Measurements from ENCODE around the gene SORCS1. TPM values are rescaled to one million over a fixed set of nuclear protein-coding genes. Genes with fewer than 3 reads are reported as not detected.

SORCS1 gene
- total and polyA plus RNA-seq, 5 donors, result 1.2 to 4.5 (median 3.0) TPM

DNA sequence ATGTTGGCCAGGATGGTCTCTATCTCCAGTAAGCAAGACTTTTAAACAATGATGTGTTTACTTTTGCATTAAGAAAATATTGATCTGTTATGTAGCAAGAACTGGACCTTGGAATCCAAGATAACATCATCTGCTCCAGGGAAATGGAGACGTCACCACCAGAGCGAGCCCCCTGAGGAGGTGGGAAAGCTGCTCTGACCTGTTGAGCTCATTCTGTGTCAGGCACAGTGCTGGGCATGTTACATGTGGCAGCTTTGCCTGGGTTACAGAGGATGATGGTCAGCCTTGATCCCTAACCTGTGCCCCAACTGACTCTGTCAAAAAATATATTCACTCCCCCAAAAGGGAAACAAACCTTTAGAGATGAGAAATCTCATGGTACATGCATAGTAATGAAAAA, 436.3 kb downstream of the SORCS1 start:
- no peak for ATAC-seq
- WGBS, result 68% methylated on average over 2 of the region's 2 CpGs
- no peak for DNase-seq
- H3K27me3 ChIP-seq (ENCODE audit: control insufficient read depth, insufficient read depth), result no peaks in the 10 kb centered on the region
- no peak overlapping the region for H3K4me3 ChIP-seq (ENCODE audit: low read length)
- no peaks in the 10 kb centered on the region for H3K4me1 ChIP-seq (ENCODE audit: control insufficient read depth, insufficient read depth, low read length)
- intact Hi-C loops (cut with DNase I), result no loop called here
- no peaks in the 10 kb centered on the region for H3K9me3 ChIP-seq (ENCODE audit: control insufficient read depth, low read length)
- H3K27ac ChIP-seq (ENCODE audit: low read length), result no peak overlapping the region

DNA sequence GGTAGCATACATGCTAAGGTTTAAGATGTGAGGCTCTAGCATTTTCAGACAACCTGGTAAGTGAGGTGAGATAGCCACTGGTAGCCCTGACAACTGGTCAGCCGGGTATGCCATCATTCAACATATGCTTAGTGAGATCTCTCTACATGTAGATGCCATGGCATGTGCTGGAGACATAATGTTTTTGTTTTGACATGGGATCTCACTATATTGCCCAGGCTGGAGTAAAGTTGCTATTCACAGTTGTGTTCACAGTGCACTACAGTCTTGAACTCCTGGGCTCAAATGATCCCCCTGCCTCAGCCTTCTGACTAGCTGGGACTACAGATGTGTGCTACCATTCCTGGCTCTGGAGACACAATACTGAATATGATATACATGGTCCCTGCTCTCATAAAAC, 437.3 kb downstream of the SORCS1 start:
- H3K4me3 ChIP-seq (ENCODE audit: low read length), result no peak overlapping the region
- H3K27me3 ChIP-seq (ENCODE audit: control insufficient read depth, insufficient read depth), result no peaks in the 10 kb centered on the region
- no peak for DNase-seq
- H3K27ac ChIP-seq (ENCODE audit: low read length), result no peak overlapping the region
- H3K9me3 ChIP-seq (ENCODE audit: control insufficient read depth, low read length), result no peaks in the 10 kb centered on the region
- intact Hi-C loops (cut with DNase I), result no loop called here
- ATAC-seq, result no peak
- 89% methylated on average over 1 of the region's 1 CpG for WGBS
- H3K4me1 ChIP-seq (ENCODE audit: control insufficient read depth, insufficient read depth, low read length), result no peaks in the 10 kb centered on the region

DNA sequence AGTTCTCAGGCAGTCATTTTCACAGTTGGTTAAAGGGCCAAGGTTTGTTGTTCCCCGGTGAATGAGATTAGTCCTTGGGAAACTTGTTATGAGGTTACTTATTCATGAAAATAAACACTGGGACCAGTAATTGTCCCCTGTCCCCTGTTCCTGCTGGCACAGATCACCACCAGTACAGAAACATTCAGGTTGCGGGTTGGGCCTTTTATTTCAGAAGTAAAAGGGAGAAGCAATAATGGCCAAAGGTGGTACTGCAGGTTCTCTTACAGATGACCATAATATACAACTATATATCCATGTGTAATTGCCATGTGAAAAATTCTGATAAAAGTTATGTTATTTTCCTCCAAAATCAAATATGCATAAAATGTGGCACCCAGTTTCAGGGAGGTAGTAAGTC, 442.0 kb downstream of the SORCS1 start:
- Histone ChIP-seq H3K27me3 (ENCODE audit: control insufficient read depth, insufficient read depth) (no peaks in the 10 kb centered on the region), H3K9me3 (ENCODE audit: control insufficient read depth, low read length) (no peaks in the 10 kb centered on the region), H3K27ac (ENCODE audit: low read length) (no peak overlapping the region), H3K4me1 (ENCODE audit: control insufficient read depth, insufficient read depth, low read length) (no peaks in the 10 kb centered on the region), H3K4me3 (ENCODE audit: low read length) (no peak overlapping the region)
- intact Hi-C loops (cut with DNase I), result no loop called here
- 94% methylated on average over 2 of the region's 2 CpGs for WGBS
- no peak for ATAC-seq
- no peak for DNase-seq

DNA sequence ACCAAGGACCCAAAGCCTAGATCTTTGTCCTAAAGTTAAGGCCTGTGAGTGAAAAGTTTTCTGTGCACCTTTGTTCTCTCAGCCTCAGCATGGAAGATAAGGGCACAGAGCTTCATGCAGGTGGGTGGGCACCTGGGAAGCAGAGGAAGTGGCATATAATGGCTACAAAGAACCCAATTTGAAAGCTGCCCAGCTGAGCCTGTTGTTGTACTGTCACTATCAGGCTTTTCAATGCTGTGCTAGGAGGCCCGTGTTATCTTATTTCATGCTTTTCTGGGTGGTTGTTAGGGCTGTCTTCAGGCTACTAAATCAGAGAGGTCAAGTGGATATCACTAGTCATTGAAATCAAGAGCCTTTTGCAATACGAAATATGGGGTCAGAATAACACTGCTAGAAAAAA, 443.8 kb downstream of the SORCS1 start:
- intact Hi-C loops (cut with DNase I), result no loop called here
- H3K4me1 ChIP-seq (ENCODE audit: control insufficient read depth, insufficient read depth, low read length), result no peaks in the 10 kb centered on the region
- no peaks in the 10 kb centered on the region for H3K9me3 ChIP-seq (ENCODE audit: control insufficient read depth, low read length)
- H3K27me3 ChIP-seq (ENCODE audit: control insufficient read depth, insufficient read depth), result no peaks in the 10 kb centered on the region
- ATAC-seq (no peak), DNase-seq (no peak)
- WGBS, result 54% methylated on average over 2 of the region's 2 CpGs
- no peak overlapping the region for H3K27ac ChIP-seq (ENCODE audit: low read length)
- no peak overlapping the region for H3K4me3 ChIP-seq (ENCODE audit: low read length)

DNA sequence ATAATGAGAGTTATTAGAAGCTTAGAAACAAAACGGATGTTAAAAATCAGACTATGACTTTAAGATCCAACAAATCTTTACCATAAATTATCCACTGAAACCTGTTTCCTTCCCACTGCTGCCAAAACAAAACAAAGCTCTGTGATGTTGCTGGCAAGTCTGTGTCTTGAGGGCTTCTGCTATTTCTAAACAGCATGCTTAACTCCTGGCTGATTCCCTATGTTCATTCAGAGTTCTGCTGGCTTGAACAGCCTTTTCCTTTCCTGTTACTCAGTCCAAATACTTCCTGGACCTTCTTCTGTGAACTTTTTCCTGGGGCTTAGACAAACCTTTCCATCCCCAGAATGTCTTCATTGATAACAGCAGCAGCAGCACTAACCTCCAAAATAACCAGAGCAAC, 448.1 kb downstream of the SORCS1 start:
- WGBS, result 40% methylated on average over 1 of the region's 1 CpG
- Histone ChIP-seq H3K27me3 (ENCODE audit: control insufficient read depth, insufficient read depth) (no peaks in the 10 kb centered on the region), H3K4me3 (ENCODE audit: low read length) (no peak overlapping the region), H3K4me1 (ENCODE audit: control insufficient read depth, insufficient read depth, low read length) (no peaks in the 10 kb centered on the region), H3K27ac (ENCODE audit: low read length) (no peak overlapping the region), H3K9me3 (ENCODE audit: control insufficient read depth, low read length) (no peaks in the 10 kb centered on the region)
- ATAC-seq (peak; percentile 32 to 52), DNase-seq (no peak)
- intact Hi-C loops (cut with DNase I), result loop anchor here in 1 of 4 donors (10.0 kb wide), 1 partner anchor 428 kb away; no protein-coding TSS in a partner anchor

DNA sequence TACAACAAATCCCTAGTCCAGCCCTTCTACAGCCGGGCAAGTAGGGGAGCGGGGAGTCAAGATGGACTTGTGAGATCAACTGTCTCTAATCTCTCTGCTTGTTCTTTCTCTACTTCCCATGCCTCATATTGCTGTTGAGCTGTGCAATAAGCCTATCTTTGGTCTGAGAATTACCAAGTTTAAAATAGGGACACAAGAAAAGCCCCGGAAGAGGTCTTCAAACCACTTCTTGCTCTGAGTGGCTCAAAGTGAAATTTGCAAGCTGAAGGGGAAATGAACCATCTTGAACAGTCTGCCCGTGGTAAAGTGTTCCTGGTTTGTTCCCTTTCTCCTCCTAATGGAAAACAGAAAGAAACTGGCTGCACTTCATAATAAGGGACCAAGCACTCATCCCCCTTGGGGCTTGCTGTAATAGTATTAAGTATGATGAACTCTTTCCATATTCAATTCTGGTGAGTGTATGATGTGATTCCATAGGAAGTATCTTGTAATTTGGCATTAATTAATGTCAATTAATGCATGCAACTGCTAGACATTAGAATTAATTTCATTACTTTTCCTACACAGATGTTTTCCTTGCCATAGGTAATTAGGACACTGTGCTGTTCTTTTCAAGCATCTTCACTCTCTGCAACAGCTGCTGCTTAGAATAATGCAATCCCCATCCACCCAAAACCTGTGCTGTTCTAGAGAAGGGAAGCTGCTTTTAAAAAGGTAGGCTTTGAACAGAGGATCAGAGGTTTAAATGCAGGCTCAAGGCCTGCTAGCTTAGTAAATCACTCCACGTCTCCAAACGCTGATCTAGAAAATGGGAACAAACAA, 449.6 kb downstream of the SORCS1 start:
- no peak for DNase-seq
- H3K9me3 ChIP-seq (ENCODE audit: control insufficient read depth, low read length), result no peaks in the 10 kb centered on the region
- H3K4me3 ChIP-seq (ENCODE audit: low read length), result no peak overlapping the region
- no peaks in the 10 kb centered on the region for H3K27me3 ChIP-seq (ENCODE audit: control insufficient read depth, insufficient read depth)
- H3K27ac ChIP-seq (ENCODE audit: low read length), result no peak overlapping the region
- H3K4me1 ChIP-seq (ENCODE audit: control insufficient read depth, insufficient read depth, low read length), result no peaks in the 10 kb centered on the region
- intact Hi-C loops (cut with DNase I), result loop anchor here in 1 of 4 donors (10.0 kb wide), 1 partner anchor 430 kb away; no protein-coding TSS in a partner anchor
- 57% methylated on average over 6 of the region's 6 CpGs for WGBS
- no peak for ATAC-seq

DNA sequence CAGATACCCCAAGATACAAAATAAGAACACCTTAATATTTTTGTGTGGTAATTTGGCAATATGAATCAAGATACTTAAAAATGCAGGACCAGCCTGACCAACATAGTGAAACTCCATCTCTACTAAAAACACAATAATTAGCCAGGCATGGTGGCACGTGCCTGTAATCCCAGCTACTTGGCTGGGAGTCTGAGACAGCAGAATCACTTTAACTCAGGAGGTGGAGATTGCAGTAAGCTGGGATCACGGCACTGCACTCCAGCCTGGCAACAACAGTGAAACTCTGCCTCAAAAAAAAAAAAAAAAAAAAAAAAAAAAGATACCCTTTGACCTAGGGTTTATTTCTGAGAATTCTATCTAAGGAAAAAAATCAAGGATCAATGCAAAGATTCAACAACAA, 450.7 kb downstream of the SORCS1 start:
- H3K4me3 ChIP-seq (ENCODE audit: low read length), result no peak overlapping the region
- intact Hi-C loops (cut with DNase I), result loop anchor here in 1 of 4 donors (10.0 kb wide), 1 partner anchor 431 kb away; no protein-coding TSS in a partner anchor
- 43% methylated on average over 2 of the region's 2 CpGs for WGBS

DNA sequence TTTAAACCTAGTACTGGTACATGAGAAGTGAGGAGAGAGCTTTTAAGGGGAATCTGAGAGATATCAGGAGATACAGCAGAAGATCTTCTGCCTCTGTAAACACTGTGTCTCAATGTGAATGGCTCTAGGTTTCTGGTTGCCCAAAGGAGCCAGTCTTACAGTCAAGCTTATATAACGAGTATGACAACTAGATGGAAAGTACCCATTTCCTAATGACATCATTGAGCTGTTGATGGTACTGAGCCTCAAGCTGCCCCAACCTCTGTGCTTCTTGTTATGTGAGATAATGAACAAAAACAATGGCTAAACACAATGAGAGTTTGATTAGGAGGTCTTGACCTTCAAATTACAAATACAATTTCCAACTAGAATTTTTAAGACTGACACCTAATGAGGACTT, 451.5 kb downstream of the SORCS1 start:
- H3K27me3 ChIP-seq (ENCODE audit: control insufficient read depth, insufficient read depth), result no peaks in the 10 kb centered on the region
- no peaks in the 10 kb centered on the region for H3K4me1 ChIP-seq (ENCODE audit: control insufficient read depth, insufficient read depth, low read length)
- intact Hi-C loops (cut with DNase I), result loop anchor here in 1 of 4 donors (10.0 kb wide), 1 partner anchor 432 kb away; no protein-coding TSS in a partner anchor
- H3K4me3 ChIP-seq (ENCODE audit: low read length), result no peak overlapping the region
- 71% methylated on average over 1 of the region's 1 CpG for WGBS
- ATAC-seq (no peak), DNase-seq (no peak)
- no peaks in the 10 kb centered on the region for H3K9me3 ChIP-seq (ENCODE audit: control insufficient read depth, low read length)
- no peak overlapping the region for H3K27ac ChIP-seq (ENCODE audit: low read length)

More for the DNA sequence above, 450.7 kb downstream of the SORCS1 start:
- H3K9me3 ChIP-seq (ENCODE audit: control insufficient read depth, low read length), result no peaks in the 10 kb centered on the region
- H3K27ac ChIP-seq (ENCODE audit: low read length), result no peak overlapping the region
- no peaks in the 10 kb centered on the region for H3K27me3 ChIP-seq (ENCODE audit: control insufficient read depth, insufficient read depth)
- H3K4me1 ChIP-seq (ENCODE audit: control insufficient read depth, insufficient read depth, low read length), result no peaks in the 10 kb centered on the region
- DNase-seq (no peak), ATAC-seq (no peak)

DNA sequence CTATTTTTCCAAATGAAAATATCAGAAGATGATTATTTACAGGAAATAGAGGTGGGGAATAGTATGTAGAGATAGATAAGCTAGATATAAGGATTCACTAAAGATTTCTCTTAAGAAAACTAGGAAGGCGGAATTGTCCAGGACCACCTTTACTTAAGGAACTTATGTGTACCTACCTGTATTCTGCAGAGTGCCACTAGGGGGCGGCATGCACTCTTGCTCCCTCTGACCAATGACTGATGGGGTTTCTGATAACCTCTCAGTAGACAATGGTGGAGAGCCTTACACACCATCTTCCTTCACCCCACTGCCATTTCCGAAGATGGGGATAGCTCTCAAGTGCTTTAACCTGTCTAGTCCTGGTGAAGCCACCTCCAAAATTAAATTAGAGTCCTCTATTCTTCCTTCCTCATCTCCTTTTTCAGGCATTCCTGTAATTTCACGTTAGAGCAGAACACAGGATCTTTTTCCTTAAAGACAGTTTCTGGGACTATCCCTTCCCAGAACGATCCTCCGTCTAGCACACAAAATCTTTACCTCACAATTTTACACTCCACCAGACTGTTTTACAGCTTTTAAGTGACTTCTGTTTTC, 453.1 kb downstream of the SORCS1 start:
- H3K9me3 ChIP-seq (ENCODE audit: control insufficient read depth, low read length), result no peaks in the 10 kb centered on the region
- H3K4me3 ChIP-seq (ENCODE audit: low read length), result no peak overlapping the region
- H3K27me3 ChIP-seq (ENCODE audit: control insufficient read depth, insufficient read depth), result no peaks in the 10 kb centered on the region
- no peaks in the 10 kb centered on the region for H3K4me1 ChIP-seq (ENCODE audit: control insufficient read depth, insufficient read depth, low read length)
- DNase-seq, result peak in 2 of 3 donors; percentile 28 to 74
- WGBS, result 79% methylated on average over 6 of the region's 6 CpGs
- H3K27ac ChIP-seq (ENCODE audit: low read length), result no peak overlapping the region
- no peak for ATAC-seq
- intact Hi-C loops (cut with DNase I), result loop anchor here in 1 of 4 donors (10.0 kb wide), 1 partner anchor 433 kb away; no protein-coding TSS in a partner anchor

DNA sequence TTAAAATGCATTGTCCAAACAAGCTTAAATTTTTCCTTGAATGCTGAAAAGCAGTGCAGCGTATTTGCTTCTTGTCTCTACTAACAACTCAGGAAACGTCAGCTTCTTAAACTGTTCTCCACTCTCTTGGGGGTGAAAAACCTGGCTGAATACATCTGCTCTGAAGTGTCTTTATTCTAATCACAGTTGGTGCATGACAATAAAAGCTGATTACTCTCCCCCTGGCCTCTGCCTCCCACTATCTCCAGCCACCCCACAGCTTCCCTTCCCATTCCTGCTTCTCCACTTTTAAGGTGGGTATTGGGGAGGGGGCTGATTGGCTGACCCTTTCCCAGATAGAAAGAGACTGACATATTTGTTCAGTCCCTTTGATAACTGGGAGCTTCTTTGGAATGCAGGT, 456.0 kb downstream of the SORCS1 start:
- DNase-seq, result no peak
- no peak for ATAC-seq
- intact Hi-C loops (cut with DNase I), result loop anchor here in 1 of 4 donors (5.0 kb wide), 1 partner anchor 1104 kb away; no protein-coding TSS in a partner anchor
- Histone ChIP-seq H3K9me3 (ENCODE audit: control insufficient read depth, low read length) (no peaks in the 10 kb centered on the region), H3K4me3 (ENCODE audit: low read length) (no peak overlapping the region), H3K4me1 (ENCODE audit: control insufficient read depth, insufficient read depth, low read length) (no peaks in the 10 kb centered on the region), H3K27me3 (ENCODE audit: control insufficient read depth, insufficient read depth) (no peaks in the 10 kb centered on the region), H3K27ac (ENCODE audit: low read length) (no peak overlapping the region)
- 51% methylated on average over 2 of the region's 2 CpGs for WGBS

DNA sequence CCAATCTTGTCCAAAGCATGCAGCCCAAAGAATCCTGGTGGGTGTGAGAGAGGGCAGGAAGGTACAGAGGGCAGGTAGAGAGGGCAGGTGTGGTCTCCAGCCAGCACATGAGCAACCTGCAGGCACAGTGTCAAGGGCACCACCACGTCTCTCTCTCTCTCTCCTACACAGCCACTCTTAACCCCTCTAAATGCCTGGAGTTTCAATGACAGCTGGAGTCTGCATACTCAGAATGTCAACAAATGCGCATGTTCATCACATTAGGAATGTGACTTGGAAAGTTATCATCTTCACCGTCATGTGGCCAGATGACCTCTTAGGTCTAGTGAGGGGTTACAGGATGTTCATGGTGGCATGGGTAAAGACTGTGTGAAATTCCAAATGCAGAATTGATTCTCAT, 456.8 kb downstream of the SORCS1 start:
- no peak for ATAC-seq
- WGBS, result 48% methylated on average over 3 of the region's 3 CpGs
- H3K4me3 ChIP-seq (ENCODE audit: low read length), result no peak overlapping the region
- no peaks in the 10 kb centered on the region for H3K27me3 ChIP-seq (ENCODE audit: control insufficient read depth, insufficient read depth)
- H3K27ac ChIP-seq (ENCODE audit: low read length), result no peak overlapping the region
- H3K9me3 ChIP-seq (ENCODE audit: control insufficient read depth, low read length), result no peaks in the 10 kb centered on the region
- no peak for DNase-seq
- intact Hi-C loops (cut with DNase I), result loop anchor here in 1 of 4 donors (5.0 kb wide), 1 partner anchor 1105 kb away; no protein-coding TSS in a partner anchor
- no peaks in the 10 kb centered on the region for H3K4me1 ChIP-seq (ENCODE audit: control insufficient read depth, insufficient read depth, low read length)
